ENCODE measurements around the gene ARHGAP15. TPM values are rescaled to one million over a fixed set of nuclear protein-coding genes. Genes with fewer than 3 reads are reported as not detected.
A peak's percentile ranks its signal among the peaks of the same experiment; 100 is the strongest.

The ARHGAP15 gene
- polyA plus RNA-seq, 2 of the 4 experiments (the other 2 are of a cell fraction): 0.34 TPM; not detected in 1

- H3K27ac ChIP-seq: no peak overlapping the region
- ChIA-PET POLR2A (no interaction called here), CTCF (no interaction called here)
- FAIRE-seq: no peak
- TF ChIP-seq MAFK (IDR thresholded peaks at IDR 0.05; ENCODE audit: partially characterized antibody) (peak; percentile 71), FOSL2 (IDR thresholded peaks at IDR 0.05) (no peak), FOSL2 (CRISPR knock-in tag; IDR thresholded peaks at IDR 0.05) (no peak)
- no peak for DNase-seq (ENCODE audit: low read depth in 1 of 2, low spot score in 1 of 2)
- ATAC-seq: no peak
- H3K4me3 ChIP-seq: no peak overlapping the region
- H3K4me1 ChIP-seq: no peaks in the 10 kb centered on the region
- H3K4me2 ChIP-seq: no peak overlapping the region
- WGBS (ENCODE audit: missing lambda C conversion rate): 42% methylated on average over 7 of the region's 7 CpGs
- no peaks in the 10 kb centered on the region for H3K9me3 ChIP-seq
Observed at GRCh38 chr2:143560724-143561123, 431.5 kb downstream of the ARHGAP15 start.

GRCh38 chr2:143564419-143564818 is 435.2 kb downstream of the ARHGAP15 start:
- Histone ChIP-seq H3K27ac (no peak overlapping the region), H3K4me1 (no peaks in the 10 kb centered on the region), H3K4me3 (no peak overlapping the region), H3K4me2 (no peak overlapping the region), H3K9me3 (no peaks in the 10 kb centered on the region)
- no peak for TF ChIP-seq HDAC2 (IDR thresholded peaks at IDR 0.05)
- no peak for TF ChIP-seq MAX (IDR thresholded peaks at IDR 0.05)
- no peak for TF ChIP-seq HEYL (CRISPR knock-in tag; IDR thresholded peaks at IDR 0.05)
- no peak for TF ChIP-seq BHLHE40 (IDR thresholded peaks at IDR 0.05; ENCODE audit: low read depth, low read length)
- TF ChIP-seq TP53 (CRISPR knock-in tag; IDR thresholded peaks at IDR 0.05): no peak
- TF ChIP-seq CHD2 (IDR thresholded peaks at IDR 0.05; ENCODE audit: low read length, partially characterized antibody): no peak
- no peak for TF ChIP-seq POLR2AphosphoS2 (conservative IDR thresholded peaks at IDR 0.05; ENCODE audit: low read length)
- TF ChIP-seq USF2 (IDR thresholded peaks at IDR 0.05): no peak
- TF ChIP-seq RAD21 (conservative IDR thresholded peaks at IDR 0.05 in 1 of 2, IDR thresholded peaks at IDR 0.05 in 1 of 2): no peak
- TF ChIP-seq MYC (IDR thresholded peaks at IDR 0.05; ENCODE audit: borderline replicate concordance, low read length): no peak
- no peak for TF ChIP-seq POLR2A (IDR thresholded peaks at IDR 0.05; ENCODE audit: low read length)
- TF ChIP-seq SMC3 (IDR thresholded peaks at IDR 0.05): no peak
- no peak for TF ChIP-seq RNF2 (IDR thresholded peaks at IDR 0.05; ENCODE audit: borderline replicate concordance, low read depth)
- TF ChIP-seq NR3C1 (IDR thresholded peaks at IDR 0.05): no peak
- no peak for TF ChIP-seq REST (IDR thresholded peaks at IDR 0.05)
- no peak for DNase-seq (ENCODE audit: low read depth in 1 of 2, low spot score in 1 of 2)
- CTCF ChIA-PET: no interaction called here
- no peak for ATAC-seq
- WGBS (ENCODE audit: missing lambda C conversion rate): 53% methylated on average over 2 of the region's 2 CpGs
- no peak for FAIRE-seq
- POLR2A ChIA-PET: no interaction called here

GRCh38 chr2:143571747-143572146 is 442.5 kb downstream of the ARHGAP15 start:
- no peak for TF ChIP-seq ZFP36 (IDR thresholded peaks at IDR 0.05; ENCODE audit: borderline replicate concordance, partially characterized antibody)
- TF ChIP-seq FOXS1 (CRISPR knock-in tag; IDR thresholded peaks at IDR 0.05): no peak
- no peak for TF ChIP-seq E2F6 (IDR thresholded peaks at IDR 0.05; ENCODE audit: borderline replicate concordance, low read depth)
- no peak for TF ChIP-seq CHD4 (IDR thresholded peaks at IDR 0.05; ENCODE audit: borderline replicate concordance)
- no peak for TF ChIP-seq HMGXB4 (CRISPR knock-in tag; IDR thresholded peaks at IDR 0.05; ENCODE audit: borderline replicate concordance)
- no peak for TF ChIP-seq SMC3 (IDR thresholded peaks at IDR 0.05)
- no peak for TF ChIP-seq ZSCAN20 (CRISPR knock-in tag; IDR thresholded peaks at IDR 0.05)
- no peak for TF ChIP-seq EHF (CRISPR knock-in tag; IDR thresholded peaks at IDR 0.05)
- no peak for TF ChIP-seq SREBF2 (IDR thresholded peaks at IDR 0.05)
- TF ChIP-seq CBX8 (IDR thresholded peaks at IDR 0.05): no peak
- TF ChIP-seq BHLHE40 (IDR thresholded peaks at IDR 0.05; ENCODE audit: low read depth, low read length): no peak
- no peak for TF ChIP-seq RAD21 (conservative IDR thresholded peaks at IDR 0.05 in 1 of 2, IDR thresholded peaks at IDR 0.05 in 1 of 2)
- TF ChIP-seq CEBPB (IDR thresholded peaks at IDR 0.05): no peak
- Histone ChIP-seq H3K4me2 (no peak overlapping the region), H3K4me3 (no peak overlapping the region), H3K27ac (no peak overlapping the region), H3K4me1 (no peaks in the 10 kb centered on the region), H3K9me3 (no peaks in the 10 kb centered on the region)
- FAIRE-seq (no peak), DNase-seq (ENCODE audit: low read depth in 1 of 2, low spot score in 1 of 2) (no peak), ATAC-seq (no peak)
- ChIA-PET POLR2A (no interaction called here), CTCF (no interaction called here)
- 6% methylated on average over 1 of the region's 1 CpG for WGBS (ENCODE audit: missing lambda C conversion rate)

All from A549 (cell line).